Neural cell (in vitro differentiated cells): Measurements from ENCODE around the gene OSBPL8. TPM values are rescaled to one million over a fixed set of nuclear protein-coding genes. Genes with fewer than 3 reads are reported as not detected.

ENCODE experiments used
- H2AFZ ChIP-seq: fragments of 200-600, 300-800 bp; sonication (generic), shearing (Covaris generic); 2 replicates; pipeline ENCODE4 v1.6.0; 2014; ENCODE audit warnings: low read depth, mild to moderate bottlenecking, antibody characterized with exemption, low read length, moderate library complexity
- H3F3A ChIP-seq: fragments of 200-600 bp; shearing (Covaris generic); 2 replicates; pipeline ENCODE4 v1.6.1; 2016; ENCODE audit warnings: mild to moderate bottlenecking, moderate library complexity, mixed read lengths, antibody characterized with exemption, low read length; ENCODE audit not compliant: insufficient read depth, poor library complexity, severe bottlenecking
- H3K27ac ChIP-seq: fragments of 200-600, 300-800 bp; sonication (generic), shearing (Covaris generic); 2 replicates; pipeline ENCODE4 v1.5.1; 2014; ENCODE audit warnings: mild to moderate bottlenecking, low read length, moderate library complexity
- H3K27me3 ChIP-seq: fragments of 300-800, 200-600 bp; sonication (generic), shearing (Covaris generic); 2 replicates; pipeline ENCODE4 v1.6.0; 2014; ENCODE audit warnings: mild to moderate bottlenecking, low read depth, low read length, moderate library complexity; ENCODE audit not compliant: insufficient read depth
- H3K36me3 ChIP-seq: fragments of 300-800, 200-600 bp; sonication (generic), shearing (Covaris generic); 2 replicates; pipeline ENCODE4 v1.5.1; 2014; ENCODE audit warnings: mild to moderate bottlenecking, antibody characterized with exemption, low read length, moderate library complexity; ENCODE audit not compliant: insufficient read depth
- H3K4me2 ChIP-seq: fragments of 300-800, 200-600 bp; sonication (generic), shearing (Covaris generic); 2 replicates; pipeline ENCODE4 v1.6.0; 2014; ENCODE audit warnings: mild to moderate bottlenecking, low read length
- H3K4me3 ChIP-seq: fragments of 300-800, 200-600 bp; sonication (generic), shearing (Covaris generic); 2 replicates; pipeline ENCODE4 v1.5.1; 2014; ENCODE audit warnings: mild to moderate bottlenecking, low read length, moderate library complexity
- H3K79me2 ChIP-seq: fragments of 200-600 bp; shearing (Covaris generic); replicated peaks from 2 replicates; pipeline ENCODE4 v1.6.0; 2014; ENCODE audit warnings: mild to moderate bottlenecking, low read length, moderate library complexity; ENCODE audit not compliant: insufficient read depth
- H3K9ac ChIP-seq: fragments of 300-800, 200-600 bp; sonication (generic), shearing (Covaris generic); 2 replicates; pipeline ENCODE4 v1.6.1; 2016; ENCODE audit warnings: mild to moderate bottlenecking, low read length, mixed read lengths
- H3K9me2 ChIP-seq: fragments of 200-600 bp; shearing (Covaris generic); 2 replicates; pipeline ENCODE4 v1.6.1; 2016; ENCODE audit warnings: mild to moderate bottlenecking, low read length, mixed read lengths; ENCODE audit not compliant: insufficient read depth
- H3K9me3 ChIP-seq: fragments of 200-600, 300-800 bp; sonication (generic), shearing (Covaris generic); 2 replicates; pipeline ENCODE4 v1.6.1; 2016; ENCODE audit warnings: mild to moderate bottlenecking, mixed run types, low read length, moderate library complexity, mixed read lengths
- H4K20me1 ChIP-seq: fragments of 200-600 bp; shearing (Covaris generic); 2 replicates; pipeline ENCODE4 v1.6.1; 2016; ENCODE audit warnings: mild to moderate bottlenecking, mixed run types; ENCODE audit not compliant: insufficient read depth
- EP300 ChIP-seq: fragments of 450-650 bp; conservative IDR thresholded peaks from 2 replicates; pipeline ENCODE4 v1.6.1; 2014; ENCODE audit warnings: antibody characterized with exemption, mild to moderate bottlenecking, moderate library complexity; ENCODE audit not compliant: poor library complexity, severe bottlenecking
- EZH2 ChIP-seq: fragments of 200-600, 300-800 bp; shearing (Covaris generic), sonication (generic); IDR thresholded peaks from 2 replicates; pipeline ENCODE4 v1.6.1; 2014; ENCODE audit warnings: antibody characterized with exemption, low read length, borderline replicate concordance, mild to moderate bottlenecking; ENCODE audit not compliant: insufficient read depth, poor library complexity, severe bottlenecking
- MXI1 ChIP-seq: fragments of 450-650 bp; conservative IDR thresholded peaks from 2 replicates; pipeline ENCODE4 v1.6.1; 2014; ENCODE audit warnings: antibody characterized with exemption, mild to moderate bottlenecking; ENCODE audit not compliant: poor library complexity, severe bottlenecking
- POLR2AphosphoS5 ChIP-seq: IDR thresholded peaks from 2 replicates; pipeline ENCODE4 v1.6.1; 2012
- RAD21 ChIP-seq: fragments of 450-650 bp; conservative IDR thresholded peaks from 2 replicates; pipeline ENCODE4 v1.6.1; 2014; ENCODE audit warnings: antibody characterized with exemption, mild to moderate bottlenecking, moderate library complexity
- REST ChIP-seq: IDR thresholded peaks from 2 replicates; pipeline ENCODE4 v1.6.1; 2012; ENCODE audit warnings: borderline replicate concordance
- SMC3 ChIP-seq: fragments of 450-650 bp; conservative IDR thresholded peaks from 2 replicates; pipeline ENCODE4 v1.6.1; 2014; ENCODE audit warnings: antibody characterized with exemption, mild to moderate bottlenecking, moderate library complexity; ENCODE audit not compliant: poor library complexity
- TAF1 ChIP-seq: IDR thresholded peaks from 2 replicates; pipeline ENCODE4 v1.6.1; 2012; ENCODE audit warnings: low read depth
- polyA plus RNA-seq: library from polyadenylated mRNA; depleted of rRNA; stranded (reverse); fragments of >200 nt; gene quantifications from 2 replicates; pipeline ENCODE4 v1.2.3, GENCODE V29; 2014
- TF ChIP-seq, protein P1 (sequence below): fragments of 450-650 bp; IDR thresholded peaks from 2 replicates; pipeline ENCODE4 v1.5.1; 2014; ENCODE audit warnings: antibody characterized with exemption, mild to moderate bottlenecking, moderate library complexity; ENCODE audit not compliant: poor library complexity, severe bottlenecking

OSBPL8 gene
- polyA plus RNA-seq, 1 donor from 2014 or later = 126 TPM

GRCh38 chr12:76569685-76570604, 10.4 kb upstream of the OSBPL8 start:
- Histone ChIP-seq H3K9ac (no peak overlapping the region), H3F3A (no peaks in the 10 kb centered on the region), H3K4me3 (no peak overlapping the region), H3K9me2 (no peaks in the 10 kb centered on the region), H3K9me3 (no peaks in the 10 kb centered on the region), H2AFZ (no peak overlapping the region), H3K36me3 (no peaks in the 10 kb centered on the region), H3K4me2 (no peak overlapping the region), H3K27me3 (no peaks in the 10 kb centered on the region), H3K27ac (no peak overlapping the region), H4K20me1 (no peaks in the 10 kb centered on the region), H3K79me2 (no peaks in the 10 kb centered on the region)
- TF ChIP-seq TAF1 (no peak), MXI1 (no peak), EP300 (no peak), POLR2AphosphoS5 (no peak), RAD21 (no peak), EZH2 (no peak), REST (no peak), SMC3 (no peak)
- TF ChIP-seq, protein P1, sequence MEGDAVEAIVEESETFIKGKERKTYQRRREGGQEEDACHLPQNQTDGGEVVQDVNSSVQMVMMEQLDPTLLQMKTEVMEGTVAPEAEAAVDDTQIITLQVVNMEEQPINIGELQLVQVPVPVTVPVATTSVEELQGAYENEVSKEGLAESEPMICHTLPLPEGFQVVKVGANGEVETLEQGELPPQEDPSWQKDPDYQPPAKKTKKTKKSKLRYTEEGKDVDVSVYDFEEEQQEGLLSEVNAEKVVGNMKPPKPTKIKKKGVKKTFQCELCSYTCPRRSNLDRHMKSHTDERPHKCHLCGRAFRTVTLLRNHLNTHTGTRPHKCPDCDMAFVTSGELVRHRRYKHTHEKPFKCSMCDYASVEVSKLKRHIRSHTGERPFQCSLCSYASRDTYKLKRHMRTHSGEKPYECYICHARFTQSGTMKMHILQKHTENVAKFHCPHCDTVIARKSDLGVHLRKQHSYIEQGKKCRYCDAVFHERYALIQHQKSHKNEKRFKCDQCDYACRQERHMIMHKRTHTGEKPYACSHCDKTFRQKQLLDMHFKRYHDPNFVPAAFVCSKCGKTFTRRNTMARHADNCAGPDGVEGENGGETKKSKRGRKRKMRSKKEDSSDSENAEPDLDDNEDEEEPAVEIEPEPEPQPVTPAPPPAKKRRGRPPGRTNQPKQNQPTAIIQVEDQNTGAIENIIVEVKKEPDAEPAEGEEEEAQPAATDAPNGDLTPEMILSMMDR = no peak

GRCh38 chr12:76568888-76569551, 9.4 kb upstream of the OSBPL8 start:
- no peaks in the 10 kb centered on the region for H4K20me1 ChIP-seq

More at GRCh38 chr12:76568888-76569551, 9.4 kb upstream of the OSBPL8 start:
- H3K27ac ChIP-seq = no peak overlapping the region
- no peak overlapping the region for H2AFZ ChIP-seq
- no peaks in the 10 kb centered on the region for H3K9me3 ChIP-seq
- H3K36me3 ChIP-seq = no peaks in the 10 kb centered on the region
- no peaks in the 10 kb centered on the region for H3K79me2 ChIP-seq
- no peak overlapping the region for H3K4me2 ChIP-seq
- H3F3A ChIP-seq = no peaks in the 10 kb centered on the region
- no peaks in the 10 kb centered on the region for H3K27me3 ChIP-seq
- H3K9ac ChIP-seq = no peak overlapping the region
- H3K9me2 ChIP-seq = no peaks in the 10 kb centered on the region
- no peak overlapping the region for H3K4me3 ChIP-seq
- TF ChIP-seq POLR2AphosphoS5 (no peak), MXI1 (no peak), EP300 (no peak), TAF1 (no peak), REST (no peak), RAD21 (no peak), EZH2 (no peak), SMC3 (no peak)
- TF ChIP-seq, protein P1 = no peak
